ENCODE data around the gene TPRG1L. TPM values are rescaled to one million over a fixed set of nuclear protein-coding genes. Genes with fewer than 3 reads are reported as not detected.

Gene TPRG1L
- total and polyA plus RNA-seq, 2 donors from 2014 or later: 37.1 to 72.4 TPM

DNA sequence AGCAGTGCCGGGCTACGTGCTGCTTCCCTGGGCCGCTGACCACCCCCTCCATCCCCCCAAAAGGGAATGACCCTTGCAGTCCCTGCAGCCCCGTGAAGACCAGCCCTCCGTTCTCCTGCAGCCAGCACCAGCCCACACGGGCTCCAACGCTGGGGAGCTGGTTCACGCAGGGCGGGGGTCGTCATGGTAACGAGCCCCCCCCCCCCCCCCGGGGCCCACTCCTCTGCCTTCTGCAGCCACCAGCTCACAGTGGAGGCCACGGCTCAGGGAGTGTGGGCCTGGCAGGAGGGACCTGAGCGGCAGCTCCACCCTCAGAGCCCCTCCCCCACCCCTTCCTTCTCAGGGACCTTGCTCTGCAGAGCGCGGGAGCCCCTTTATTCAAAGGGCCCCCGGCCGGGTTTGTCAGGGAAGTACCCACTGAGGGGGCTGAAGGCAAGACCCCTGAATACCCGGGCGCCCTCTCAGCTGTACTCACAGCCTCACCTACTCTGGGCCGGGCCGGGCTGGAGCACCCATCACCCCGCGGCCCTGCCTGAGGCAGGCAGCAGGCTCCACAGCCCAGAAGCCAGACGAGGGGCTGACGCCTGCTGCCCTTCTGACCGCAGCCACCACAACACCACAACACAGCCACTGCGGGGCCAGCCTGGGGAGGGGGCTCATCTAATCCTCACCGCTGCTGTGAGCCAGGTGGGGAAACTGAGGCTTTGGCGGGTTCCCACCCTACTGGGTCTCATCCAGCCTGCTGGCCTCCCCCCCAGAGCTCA lies 26.1 kb upstream of the TPRG1L start:
- Histone ChIP-seq H3K27ac (ENCODE audit: low read depth in 2 of 2, low read length in 2 of 2) (no peak overlapping the region), H3K4me1 (ENCODE audit: control insufficient read depth in 2 of 3, insufficient read depth in 2 of 3, low read depth in 1 of 3, low read length in 3 of 3) (no peaks in the 10 kb centered on the region), H3K36me3 (ENCODE audit: control insufficient read depth in 2 of 3, insufficient read depth in 3 of 3, low read length in 3 of 3) (no peaks in the 10 kb centered on the region), H3K4me3 (ENCODE audit: low read length in 3 of 3) (no peak overlapping the region), H3K27me3 (ENCODE audit: control insufficient read depth, insufficient read depth, low read length) (no peaks in the 10 kb centered on the region), H3K9me3 (ENCODE audit: control insufficient read depth in 2 of 3, insufficient read depth in 1 of 3, low read length in 3 of 3) (no peaks in the 10 kb centered on the region), H3K9ac (ENCODE audit: low read length in 3 of 3) (no peak overlapping the region)
- intact Hi-C loops (cut with DNase I): no loop called here
- FAIRE-seq (no peak), DNase-seq (peak in 4 of 5 donors; percentile 68 to 90 (median 70))
- TF ChIP-seq, protein P1, sequence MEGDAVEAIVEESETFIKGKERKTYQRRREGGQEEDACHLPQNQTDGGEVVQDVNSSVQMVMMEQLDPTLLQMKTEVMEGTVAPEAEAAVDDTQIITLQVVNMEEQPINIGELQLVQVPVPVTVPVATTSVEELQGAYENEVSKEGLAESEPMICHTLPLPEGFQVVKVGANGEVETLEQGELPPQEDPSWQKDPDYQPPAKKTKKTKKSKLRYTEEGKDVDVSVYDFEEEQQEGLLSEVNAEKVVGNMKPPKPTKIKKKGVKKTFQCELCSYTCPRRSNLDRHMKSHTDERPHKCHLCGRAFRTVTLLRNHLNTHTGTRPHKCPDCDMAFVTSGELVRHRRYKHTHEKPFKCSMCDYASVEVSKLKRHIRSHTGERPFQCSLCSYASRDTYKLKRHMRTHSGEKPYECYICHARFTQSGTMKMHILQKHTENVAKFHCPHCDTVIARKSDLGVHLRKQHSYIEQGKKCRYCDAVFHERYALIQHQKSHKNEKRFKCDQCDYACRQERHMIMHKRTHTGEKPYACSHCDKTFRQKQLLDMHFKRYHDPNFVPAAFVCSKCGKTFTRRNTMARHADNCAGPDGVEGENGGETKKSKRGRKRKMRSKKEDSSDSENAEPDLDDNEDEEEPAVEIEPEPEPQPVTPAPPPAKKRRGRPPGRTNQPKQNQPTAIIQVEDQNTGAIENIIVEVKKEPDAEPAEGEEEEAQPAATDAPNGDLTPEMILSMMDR (IDR thresholded peaks at IDR 0.05; ENCODE audit: borderline replicate concordance, extremely low read depth, insufficient read depth): no peak

DNA sequence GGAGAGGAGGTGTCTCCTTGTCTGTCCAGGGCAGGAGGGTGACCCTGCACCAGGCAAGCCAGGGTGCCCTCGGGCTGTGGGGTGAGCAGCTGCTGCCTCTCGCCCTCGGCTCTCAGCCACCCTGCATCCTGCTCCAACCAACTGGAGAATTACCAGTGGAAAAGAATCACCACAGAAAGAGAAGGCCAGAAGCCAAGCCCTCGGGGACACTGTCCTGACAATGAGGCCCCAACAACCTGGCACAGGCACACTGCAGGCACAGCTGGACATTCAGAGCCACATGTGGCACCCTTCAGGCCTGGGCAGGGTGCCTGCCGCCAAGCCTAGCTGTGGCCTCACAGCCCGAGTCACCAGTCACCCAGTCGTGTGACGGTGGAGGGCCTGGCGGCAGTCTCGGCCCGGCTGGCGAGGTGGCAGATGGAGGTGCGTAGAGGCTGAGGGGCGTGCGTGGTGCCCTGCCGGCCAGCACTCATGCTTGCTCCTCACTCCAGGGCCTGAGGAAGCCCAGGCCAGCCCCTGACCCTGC lies 25.5 kb upstream of the TPRG1L start:
- Histone ChIP-seq H3K36me3 (ENCODE audit: control insufficient read depth in 2 of 3, insufficient read depth in 3 of 3, low read length in 3 of 3) (no peaks in the 10 kb centered on the region), H3K27me3 (ENCODE audit: control insufficient read depth, insufficient read depth, low read length) (no peaks in the 10 kb centered on the region), H3K9ac (ENCODE audit: low read length in 3 of 3) (no peak overlapping the region), H3K4me3 (ENCODE audit: low read length in 3 of 3) (no peak overlapping the region), H3K27ac (ENCODE audit: low read depth in 2 of 2, low read length in 2 of 2) (no peak overlapping the region), H3K9me3 (ENCODE audit: control insufficient read depth in 2 of 3, insufficient read depth in 1 of 3, low read length in 3 of 3) (no peaks in the 10 kb centered on the region), H3K4me1 (ENCODE audit: control insufficient read depth in 2 of 3, insufficient read depth in 2 of 3, low read depth in 1 of 3, low read length in 3 of 3) (no peaks in the 10 kb centered on the region)
- DNase-seq: no peak
- intact Hi-C loops (cut with DNase I): no loop called here
- TF ChIP-seq, protein P1 (IDR thresholded peaks at IDR 0.05; ENCODE audit: borderline replicate concordance, extremely low read depth, insufficient read depth): no peak
- FAIRE-seq: no peak

DNA sequence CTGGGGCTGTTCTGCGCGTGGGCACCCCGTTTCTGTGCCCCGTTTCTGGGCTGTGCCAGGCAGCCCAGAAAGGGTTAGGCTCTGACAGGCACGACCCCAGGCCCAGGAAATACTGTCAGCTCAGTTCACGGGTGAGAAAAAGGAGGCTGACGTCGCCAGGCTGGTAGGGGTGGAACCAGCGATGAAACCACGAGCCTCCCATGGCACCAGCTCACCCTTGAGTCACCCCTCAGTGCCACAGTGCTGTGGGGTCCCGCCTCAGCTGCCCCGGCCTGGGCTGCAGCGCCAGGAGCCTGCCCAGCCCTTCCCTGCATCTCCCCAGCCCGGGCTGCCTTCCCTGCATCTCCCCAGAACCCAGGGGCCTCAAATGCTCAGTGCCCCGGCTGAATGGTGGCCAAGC lies 25.0 kb upstream of the TPRG1L start:
- no peak for FAIRE-seq
- no peaks in the 10 kb centered on the region for H3K4me1 ChIP-seq (ENCODE audit: control insufficient read depth in 2 of 3, insufficient read depth in 2 of 3, low read depth in 1 of 3, low read length in 3 of 3)
- no peaks in the 10 kb centered on the region for H3K36me3 ChIP-seq (ENCODE audit: control insufficient read depth in 2 of 3, insufficient read depth in 3 of 3, low read length in 3 of 3)
- no peaks in the 10 kb centered on the region for H3K9me3 ChIP-seq (ENCODE audit: control insufficient read depth in 2 of 3, insufficient read depth in 1 of 3, low read length in 3 of 3)
- H3K4me3 ChIP-seq (ENCODE audit: low read length in 3 of 3): no peak overlapping the region
- no peak for DNase-seq
- H3K27me3 ChIP-seq (ENCODE audit: control insufficient read depth, insufficient read depth, low read length): no peaks in the 10 kb centered on the region
- TF ChIP-seq, protein P1 (IDR thresholded peaks at IDR 0.05; ENCODE audit: borderline replicate concordance, extremely low read depth, insufficient read depth): no peak
- intact Hi-C loops (cut with DNase I): no loop called here
- no peak overlapping the region for H3K9ac ChIP-seq (ENCODE audit: low read length in 3 of 3)
- H3K27ac ChIP-seq (ENCODE audit: low read depth in 2 of 2, low read length in 2 of 2): no peak overlapping the region

Measured in kidney (tissue), 14 donors.